GM18867 (cell line): ENCODE measurements around the gene LRRC52.
"Not testable (repeated sequence)": the region's sequence is repeated elsewhere in the genome, so short reads cannot be mapped to it uniquely, and the experiment has no call there.

ENCODE experiments used
- ATAC-seq: cut with Tn5 transposase; IDR thresholded peaks from one replicate; pipeline ENCODE4 v1.9.1; 2021; ENCODE audit warnings: mild to moderate bottlenecking, moderate library complexity; ENCODE audit not compliant: unreplicated experiment

The LRRC52 gene

GRCh38 chr1:165580931-165581871 lies 37.4 kb downstream of the LRRC52 start:
- ATAC-seq: no peak

- no peak for ATAC-seq
Observed at GRCh38 chr1:165581926-165582325, 38.1 kb downstream of the LRRC52 start.

- ATAC-seq: no peak
Observed at GRCh38 chr1:165586398-165586797, 42.6 kb downstream of the LRRC52 start.

GRCh38 chr1:165591391-165591790 lies 47.6 kb downstream of the LRRC52 start:
- not testable (repeated sequence) for ATAC-seq

GRCh38 chr1:165592945-165593823 lies 49.4 kb downstream of the LRRC52 start:
- peak; percentile 45 for ATAC-seq

- ATAC-seq: no peak
Observed at GRCh38 chr1:165595246-165595938, 51.6 kb downstream of the LRRC52 start.

GRCh38 chr1:165597883-165598675 lies 54.3 kb downstream of the LRRC52 start:
- ATAC-seq: peak; percentile 97

GRCh38 chr1:165598676-165599059 lies 54.9 kb downstream of the LRRC52 start:
- no peak for ATAC-seq

- no peak for ATAC-seq
Observed at GRCh38 chr1:165600793-165601192, 57.0 kb downstream of the LRRC52 start.

GRCh38 chr1:165603810-165604209 lies 60.0 kb downstream of the LRRC52 start:
- no peak for ATAC-seq

GRCh38 chr1:165605246-165605645 lies 61.4 kb downstream of the LRRC52 start:
- ATAC-seq: no peak

- ATAC-seq: not testable (repeated sequence)
Observed at GRCh38 chr1:165606676-165607075, 62.9 kb downstream of the LRRC52 start.

GRCh38 chr1:165610866-165611265 lies 67.1 kb downstream of the LRRC52 start:
- no peak for ATAC-seq

GRCh38 chr1:165612062-165612461 lies 68.3 kb downstream of the LRRC52 start:
- peak; percentile 75 for ATAC-seq
